Measurements from ENCODE around the gene ZNF516.

The ZNF516 gene

DNA sequence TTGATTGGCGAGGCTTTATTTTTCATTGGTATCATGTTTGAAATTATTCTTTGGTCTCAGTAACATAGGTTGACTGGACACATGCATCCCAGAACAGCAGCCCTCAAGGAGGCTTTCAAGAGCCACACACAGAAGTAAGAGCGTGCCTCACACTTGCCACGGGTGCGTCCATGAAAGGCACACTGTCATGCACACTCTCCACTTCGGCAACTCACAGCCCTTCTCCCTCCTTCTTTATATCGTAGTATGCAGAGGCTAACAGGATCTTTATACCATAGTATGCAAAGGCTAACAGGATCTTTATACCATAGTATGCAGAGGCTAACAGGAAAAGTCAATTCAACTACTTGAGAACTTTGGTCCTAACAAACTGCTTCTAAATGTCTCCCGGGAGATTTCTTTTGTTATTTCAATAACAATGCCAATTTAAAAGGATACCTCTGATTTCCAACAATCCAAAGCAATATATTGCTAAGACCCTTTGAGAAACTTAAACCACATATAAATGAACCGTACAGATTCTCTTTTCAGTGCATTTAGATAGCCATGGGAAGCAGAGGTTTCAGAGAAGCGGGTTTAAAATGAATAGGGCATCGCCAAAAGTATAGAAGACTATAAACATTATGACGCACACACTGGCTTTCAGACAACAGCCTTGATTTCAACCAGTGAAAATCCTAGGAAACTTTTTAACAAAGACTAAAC, 26.5 kb upstream of the ZNF516 start:
- no peak for DNase-seq (ENCODE audit: low read depth)
- no peak overlapping the region for H3K4me3 ChIP-seq (ENCODE audit: low read length)
- TF ChIP-seq, protein P1, sequence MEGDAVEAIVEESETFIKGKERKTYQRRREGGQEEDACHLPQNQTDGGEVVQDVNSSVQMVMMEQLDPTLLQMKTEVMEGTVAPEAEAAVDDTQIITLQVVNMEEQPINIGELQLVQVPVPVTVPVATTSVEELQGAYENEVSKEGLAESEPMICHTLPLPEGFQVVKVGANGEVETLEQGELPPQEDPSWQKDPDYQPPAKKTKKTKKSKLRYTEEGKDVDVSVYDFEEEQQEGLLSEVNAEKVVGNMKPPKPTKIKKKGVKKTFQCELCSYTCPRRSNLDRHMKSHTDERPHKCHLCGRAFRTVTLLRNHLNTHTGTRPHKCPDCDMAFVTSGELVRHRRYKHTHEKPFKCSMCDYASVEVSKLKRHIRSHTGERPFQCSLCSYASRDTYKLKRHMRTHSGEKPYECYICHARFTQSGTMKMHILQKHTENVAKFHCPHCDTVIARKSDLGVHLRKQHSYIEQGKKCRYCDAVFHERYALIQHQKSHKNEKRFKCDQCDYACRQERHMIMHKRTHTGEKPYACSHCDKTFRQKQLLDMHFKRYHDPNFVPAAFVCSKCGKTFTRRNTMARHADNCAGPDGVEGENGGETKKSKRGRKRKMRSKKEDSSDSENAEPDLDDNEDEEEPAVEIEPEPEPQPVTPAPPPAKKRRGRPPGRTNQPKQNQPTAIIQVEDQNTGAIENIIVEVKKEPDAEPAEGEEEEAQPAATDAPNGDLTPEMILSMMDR (conservative IDR thresholded peaks at IDR 0.05; ENCODE audit: low read length): no peak

DNA sequence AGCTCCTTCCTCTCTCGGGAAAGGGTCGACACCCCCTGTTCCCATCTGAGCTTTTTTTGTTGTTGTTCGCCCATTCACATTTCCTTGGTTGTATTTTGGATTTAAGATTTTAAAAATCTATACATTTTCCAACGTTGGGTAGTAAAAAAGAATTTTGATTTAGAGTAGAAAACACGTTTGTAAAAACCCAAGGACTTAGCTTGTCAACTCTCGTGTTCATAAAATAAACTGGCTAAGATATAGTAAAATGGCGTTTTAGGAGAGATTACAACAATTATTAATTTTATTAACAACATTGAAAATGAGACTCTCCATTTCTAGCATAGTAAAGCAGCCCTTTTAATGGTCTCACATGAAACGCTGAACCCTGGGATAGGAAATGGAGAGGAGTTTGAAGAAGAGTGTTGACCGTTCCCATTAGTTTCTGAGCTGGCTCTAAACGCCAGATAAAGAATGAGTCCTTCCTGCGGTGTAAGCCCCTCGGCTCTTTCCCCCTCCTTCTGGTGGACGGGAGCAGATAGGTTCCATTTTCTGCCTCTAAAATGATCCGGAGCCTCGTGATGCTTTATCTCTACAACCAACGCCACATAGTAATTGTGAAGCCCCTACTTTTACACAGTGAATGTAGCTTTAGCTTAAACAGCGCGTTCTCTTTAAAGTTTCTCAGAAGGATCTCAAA, 24.0 kb upstream of the ZNF516 start:
- H3K4me3 ChIP-seq (ENCODE audit: low read length): peak overlapping the region; percentile 51
- TF ChIP-seq, protein P1 (conservative IDR thresholded peaks at IDR 0.05; ENCODE audit: low read length): no peak
- no peak for DNase-seq (ENCODE audit: low read depth)

DNA sequence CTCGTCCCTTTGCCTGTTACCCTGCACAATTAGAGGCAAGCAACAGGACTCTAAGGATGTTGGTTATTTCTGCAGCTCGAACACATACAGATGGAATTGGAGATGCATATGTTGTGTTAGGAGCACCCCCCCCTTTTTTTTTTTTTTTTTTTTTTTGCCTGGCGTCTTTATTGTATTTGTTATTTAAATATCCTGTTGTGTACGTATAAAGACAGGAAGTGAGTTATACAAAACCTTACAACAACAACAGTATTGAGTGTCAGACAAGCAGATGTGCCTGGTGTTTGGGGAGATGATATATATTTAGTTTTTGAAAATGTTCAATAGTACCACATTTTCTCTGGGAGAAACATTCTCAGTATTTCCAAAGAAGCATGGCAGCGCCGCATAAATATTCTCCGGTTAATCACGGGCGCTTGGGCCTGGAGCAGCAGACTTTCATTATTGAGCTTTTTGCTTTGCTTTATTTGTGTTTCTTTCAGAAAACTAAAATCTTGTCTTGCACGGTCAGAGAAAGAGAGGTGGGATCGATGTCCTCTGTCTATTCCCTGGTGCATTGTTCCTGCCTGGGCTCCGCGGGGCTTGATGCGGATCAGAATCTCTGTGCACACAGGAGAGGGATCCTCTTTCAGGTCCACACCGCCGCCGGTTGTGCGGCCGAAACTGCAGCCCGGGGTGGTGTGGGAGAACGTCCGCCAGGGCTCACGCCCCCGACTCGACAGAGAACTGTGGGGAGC, 23.2 kb upstream of the ZNF516 start:
- H3K4me3 ChIP-seq (ENCODE audit: low read length): peak overlapping the region; percentile 51
- TF ChIP-seq, protein P1 (conservative IDR thresholded peaks at IDR 0.05; ENCODE audit: low read length): peak; percentile 14; the same call in 1 of the 2 replicates
- no peak for DNase-seq (ENCODE audit: low read depth)

DNA sequence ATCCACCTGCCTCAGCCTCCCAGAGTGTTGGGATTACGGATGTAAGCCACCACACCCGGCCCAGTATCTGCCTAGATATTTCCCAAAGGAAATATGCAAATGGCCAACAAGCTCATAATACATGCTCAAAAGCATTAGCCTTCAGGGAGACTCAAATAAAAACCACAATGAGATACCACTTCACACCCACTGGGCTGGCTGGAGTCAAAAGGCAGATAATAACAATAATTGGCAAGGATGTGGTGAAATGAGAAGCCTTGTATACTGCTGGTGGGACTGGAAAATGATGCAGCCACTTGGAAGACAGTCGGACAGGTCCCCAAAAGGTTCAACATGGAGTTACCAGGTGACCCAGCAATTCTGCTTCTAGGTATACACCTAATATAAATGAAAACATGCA, 20.5 kb upstream of the ZNF516 start:
- no peak for DNase-seq (ENCODE audit: low read depth)
- no peak overlapping the region for H3K4me3 ChIP-seq (ENCODE audit: low read length)
- TF ChIP-seq, protein P1 (conservative IDR thresholded peaks at IDR 0.05; ENCODE audit: low read length): no peak

DNA sequence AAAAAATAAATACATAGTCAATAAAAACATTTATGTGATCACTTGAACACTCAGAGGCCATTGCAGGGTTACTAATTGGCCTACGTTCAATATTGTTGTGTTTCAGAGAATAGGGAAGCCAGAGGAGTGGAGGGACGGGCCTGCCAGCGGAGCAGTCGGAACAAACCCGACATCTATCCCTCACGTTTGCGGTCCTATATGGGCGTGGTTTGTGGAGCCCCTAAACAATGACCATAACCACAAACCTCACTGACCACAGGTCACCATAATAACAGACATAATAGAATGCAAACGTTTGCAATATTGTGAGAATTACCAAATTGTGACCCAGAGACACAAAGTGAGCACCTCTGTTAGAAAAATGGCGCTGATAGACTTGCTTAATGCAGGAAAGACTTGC, 19.5 kb upstream of the ZNF516 start:
- no peak overlapping the region for H3K4me3 ChIP-seq (ENCODE audit: low read length)
- no peak for DNase-seq (ENCODE audit: low read depth)
- TF ChIP-seq, protein P1 (conservative IDR thresholded peaks at IDR 0.05; ENCODE audit: low read length): no peak

DNA sequence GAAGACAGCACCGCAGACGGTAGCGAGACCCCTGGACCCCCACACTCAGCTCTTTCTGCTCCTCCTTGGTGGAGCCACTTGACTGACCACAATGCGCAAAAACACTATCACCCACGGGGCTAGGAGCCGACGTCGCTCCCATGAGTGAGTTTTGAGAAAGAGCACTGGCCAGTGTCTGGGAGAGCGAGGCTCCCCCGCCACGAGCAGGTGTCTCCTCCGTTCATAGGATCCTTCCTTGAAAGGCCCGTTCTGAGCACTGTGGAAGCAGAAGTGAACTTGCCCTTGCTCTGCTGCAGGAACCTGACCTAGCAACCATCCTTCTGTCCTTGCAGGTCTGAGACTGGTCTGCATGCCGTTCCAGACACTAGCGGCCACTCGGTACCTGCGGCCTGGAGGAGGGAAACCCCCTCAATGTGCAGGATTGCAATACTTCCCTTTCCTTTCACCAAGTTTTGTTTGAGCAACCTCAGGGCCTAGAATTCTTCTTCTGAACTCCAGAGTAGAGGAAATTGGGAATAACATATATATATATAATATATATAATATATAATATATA, 12.9 kb upstream of the ZNF516 start:
- TF ChIP-seq, protein P1 (conservative IDR thresholded peaks at IDR 0.05; ENCODE audit: low read length): no peak
- no peak for DNase-seq (ENCODE audit: low read depth)
- H3K4me3 ChIP-seq (ENCODE audit: low read length): no peak overlapping the region
